Epithelial cell of esophagus (primary cell): ENCODE results near the gene KIFC1.
A peak's percentile ranks its signal among the peaks of the same experiment; 100 is the strongest.

Experiments
- DNase-seq: peaks from one replicate; pipeline ENCODE4 v3.0.0; 2010; ENCODE audit warnings: low read depth
- H3K4me3 ChIP-seq: 2 replicates; pipeline ENCODE4 v1.5.1; 2011; ENCODE audit warnings: mild to moderate bottlenecking, low read length, control low read depth
- CTCF ChIP-seq: IDR thresholded peaks from 2 replicates; pipeline ENCODE4 v1.5.1; 2011; ENCODE audit warnings: low read depth, mild to moderate bottlenecking, low read length, control low read depth, inconsistent platforms; ENCODE audit not compliant: insufficient read depth; ENCODE audit errors: missing control alignments

The KIFC1 gene

GRCh38 chr6:33433001-33433543, 41.4 kb downstream of the KIFC1 start:
- no peak for DNase-seq
- H3K4me3 ChIP-seq, result no peak overlapping the region
- TF ChIP-seq CTCF, result no peak

- no peak for TF ChIP-seq CTCF
- no peak for DNase-seq
- H3K4me3 ChIP-seq, result no peak overlapping the region
Observed at GRCh38 chr6:33433544-33434191, 42.0 kb downstream of the KIFC1 start.

GRCh38 chr6:33434961-33435360, 43.3 kb downstream of the KIFC1 start:
- no peak for TF ChIP-seq CTCF
- DNase-seq, result no peak
- no peak overlapping the region for H3K4me3 ChIP-seq

- H3K4me3 ChIP-seq, result no peak overlapping the region
- no peak for DNase-seq
- no peak for TF ChIP-seq CTCF
Observed at GRCh38 chr6:33437666-33438065, 46.0 kb downstream of the KIFC1 start.

- H3K4me3 ChIP-seq, result no peak overlapping the region
- TF ChIP-seq CTCF, result no peak
- peak; percentile 29 for DNase-seq
Observed at GRCh38 chr6:33438978-33439594, 47.5 kb downstream of the KIFC1 start.

GRCh38 chr6:33439956-33440648, 48.5 kb downstream of the KIFC1 start:
- TF ChIP-seq CTCF, result no peak
- no peak overlapping the region for H3K4me3 ChIP-seq
- DNase-seq, result no peak
